GM12878 (cell line): ENCODE results near the gene SGMS1. TPM values are rescaled to one million over a fixed set of nuclear protein-coding genes. Genes with fewer than 3 reads are reported as not detected.
"Not testable (repeated sequence)": the region's sequence is repeated elsewhere in the genome, so short reads cannot be mapped to it uniquely, and the experiment has no call there.

Experiments
- ATAC-seq: fragments of 200-7000 bp; cut with Tn5 transposase; 3 replicates; pipeline ENCODE4 v1.9.1; 2020; ENCODE audit warnings: mild to moderate bottlenecking, moderate library complexity
- BruUV-seq: library from RNA; stranded (reverse); fragments of 400-500 nt; replicated peaks from 2 replicates; lab custom pipeline; 2021; lab: Mats Ljungman, UMichigan
- CTCF ChIA-PET: fragments of 300-600 bp; sonication (Branson Sonifier 250); formaldehyde crosslinking; extraction: SDS; loops from one replicate; lab custom pipeline; 2021; ENCODE audit warnings: inconsistent platforms; lab: Yijun Ruan, JAX
- POLR2A ChIA-PET: fragments of 350-600 bp; formaldehyde crosslinking; extraction: SDS; loops from one replicate; lab custom pipeline; 2021; ENCODE audit warnings: inconsistent platforms; lab: Charles Lee
- RAD21 ChIA-PET: fragments of 300-600 bp; sonication (Branson Sonifier 250); formaldehyde crosslinking; loops from one replicate; lab custom pipeline; 2023; ENCODE audit warnings: antibody characterized with exemption; ENCODE audit not compliant: unreplicated experiment; lab: Charles Lee
- SMC1A ChIA-PET: fragments of 300-600 bp; sonication (Branson Sonifier 250); formaldehyde crosslinking; loops from one replicate; lab custom pipeline; 2023; ENCODE audit not compliant: unreplicated experiment, uncharacterized antibody; lab: Charles Lee
- DNase-seq: peaks from one replicate; pipeline ENCODE4 v3.0.0-alpha.2; 2011; ENCODE audit warnings: low read depth, low spot score
- FAIRE-seq: peaks from 3 replicates; lab custom pipeline; 2011; peaks lifted over from hg19 to GRCh38; lab: Jason Lieb, UNC
- H2AFZ ChIP-seq: 2 replicates; pipeline ENCODE4 v1.6.0; 2011; ENCODE audit warnings: low read depth, low read length, control low read depth; ENCODE audit not compliant: control insufficient read depth
- H3K27ac ChIP-seq: 2 replicates; pipeline ENCODE4 v1.5.1; 2011; ENCODE audit warnings: control low read depth; ENCODE audit not compliant: control insufficient read depth, insufficient read depth
- H3K27me3 ChIP-seq, 2 experiments: replicated peaks in 1 of 2; 2 replicates each; pipeline versions ENCODE4 v1.6.0 to v1.6.1; 2011; ENCODE audit warnings: low read length in 1 of 2; ENCODE audit not compliant: control insufficient read depth in 2 of 2, insufficient read depth in 2 of 2
- H3K36me3 ChIP-seq, 2 experiments: 2 replicates each; pipeline ENCODE4 v1.5.1; 2011; ENCODE audit warnings: low read length in 1 of 2; ENCODE audit not compliant: control insufficient read depth in 2 of 2, insufficient read depth in 2 of 2
- H3K4me1 ChIP-seq: 2 replicates; pipeline ENCODE4 v1.6.1; 2011; ENCODE audit warnings: mild to moderate bottlenecking, low read length, moderate library complexity, mixed read lengths; ENCODE audit not compliant: control insufficient read depth, insufficient read depth
- H3K4me2 ChIP-seq: 2 replicates; pipeline ENCODE4 v1.6.0; 2011; ENCODE audit warnings: control low read depth; ENCODE audit not compliant: control insufficient read depth, insufficient read depth
- H3K4me3 ChIP-seq: fragments of 200-600 bp; sonication (generic); 2 replicates; pipeline ENCODE4 v1.5.1; 2016
- H3K79me2 ChIP-seq: 2 replicates; pipeline ENCODE4 v1.6.0; 2011; ENCODE audit warnings: low read length; ENCODE audit not compliant: control insufficient read depth, insufficient read depth
- H3K9ac ChIP-seq: 2 replicates; pipeline ENCODE4 v1.8.0; 2011; ENCODE audit warnings: low read length, control low read depth, mixed read lengths; ENCODE audit not compliant: control insufficient read depth, insufficient read depth
- H3K9me3 ChIP-seq: replicated peaks from 3 replicates; pipeline ENCODE4 v1.5.1; 2011; ENCODE audit warnings: mild to moderate bottlenecking, low read length; ENCODE audit not compliant: control insufficient read depth, insufficient read depth
- H4K20me1 ChIP-seq: 2 replicates; pipeline ENCODE4 v1.6.0; 2011; ENCODE audit not compliant: control insufficient read depth, insufficient read depth
- ATF2 ChIP-seq: IDR thresholded peaks from 2 replicates; pipeline ENCODE4 v1.6.1; 2012; ENCODE audit warnings: low read length, inconsistent platforms
- REST ChIP-seq: IDR thresholded peaks from 2 replicates; pipeline ENCODE4 v1.6.1; 2012; ENCODE audit warnings: mild to moderate bottlenecking, low read depth, low read length
- SRF ChIP-seq, 2 experiments: IDR thresholded peaks; 2 replicates each; pipeline ENCODE4 v1.6.1; 2011; ENCODE audit warnings: low read depth in 2 of 2, low read length in 2 of 2, mild to moderate bottlenecking in 1 of 2, moderate library complexity in 1 of 2
- WGBS: methylation state at CpG from one replicate; pipeline ENCODE4 v1.1.6; 2016; ENCODE audit warnings: low lambda C conversion rate; ENCODE audit not compliant: insufficient replicate concordance, insufficient coverage; ENCODE audit errors: missing lambda C conversion rate; 5-methylcytosine and 5-hydroxymethylcytosine counted together
- in situ Hi-C: fragments of 300-500 bp; cut with MboI; formaldehyde crosslinking; loops from 9 replicates; pipeline ENCODE4 v1.14.3; 2018; ENCODE audit warnings: mixed read lengths
- intact Hi-C: fragments of 100-400 bp; cut with micrococcal nuclease; formaldehyde crosslinking; loops from one replicate; pipeline ENCODE4 v1.14.2; 2022; ENCODE audit not compliant: unreplicated experiment
- polyA plus RNA-seq, 11 experiments: library from polyadenylated mRNA; depleted of rRNA in 4 of 11; unstranded in 6 of 11; stranded (reverse) in 5 of 11; fragments of >200 nt; fragmentation: Nextera tagmentation in 4 of 11; fragmentation: Illumina TruSeq in 1 of 11; extraction: Ambion mirVana in 4 of 11; extraction: Trizol in 1 of 11; gene quantifications; 1 replicate in 1 of 11; 2 replicates in 10 of 11; pipeline versions ENCODE4 v1.2.1 to v1.2.3, GENCODE V29; 2011 to 2016; ENCODE audit warnings: inconsistent platforms in 2 of 11, missing spikeins in 2 of 11, low read depth in 1 of 11
- total RNA-seq, 4 experiments: library from RNA; depleted of rRNA in 3 of 4; stranded (reverse); fragments of >200 nt in 3 of 4; fragmentation: Illumina TruSeq in 1 of 4; extraction: Trizol in 1 of 4; gene quantifications; 2 replicates each; pipeline versions ENCODE4 v1.2.1 to v1.2.3, GENCODE V29; 2013 to 2021

SGMS1 gene
- total and polyA plus RNA-seq, 10 of the 15 experiments (the other 5 are each of a cell fraction or from before 2014, with no cell fraction given), result 1.4 to 14.5 (median 4.9) TPM

GRCh38 chr10:50534748-50535376 is 88.9 kb downstream of the SGMS1 start:
- BruUV-seq, H3K27ac ChIP-seq, H4K20me1 ChIP-seq, ATAC-seq, H3K36me3 ChIP-seq, H3K4me2 ChIP-seq, DNase-seq, in situ Hi-C loops, H3K9me3 ChIP-seq, H3K4me3 ChIP-seq, H3K27me3 ChIP-seq, intact Hi-C loops, H3K9ac ChIP-seq, FAIRE-seq, H2AFZ ChIP-seq: not testable (repeated sequence)
- Histone ChIP-seq H3K79me2 (peaks cover 14% of the 10 kb centered on the region), H3K4me1 (peaks cover 16% of the 10 kb centered on the region)
- ChIA-PET SMC1A (interaction anchor here (1.1 to 5.7 kb wide), 9 partner anchors 9 to 74 kb away, joined by 3 to 50 read pairs (median 5); no protein-coding TSS in a partner anchor), RAD21 (interaction anchor here (1.1 to 1.2 kb wide), 4 partner anchors 22 to 153 kb away, joined by 3 to 8 read pairs (median 5); no protein-coding TSS in a partner anchor), POLR2A (interaction anchor here (1.0 kb wide), 1 partner anchor 9 kb away, joined by 3 read pairs; no protein-coding TSS in a partner anchor), CTCF (interaction anchor here (1.2 to 5.1 kb wide), 3 partner anchors 9 to 81 kb away, joined by 5 to 23 read pairs (median 5); no protein-coding TSS in a partner anchor)
- WGBS, result 91% methylated on average over 5 of the region's 5 CpGs

- Histone ChIP-seq H3K79me2 (peaks cover 2% of the 10 kb centered on the region), H3K36me3 (no peaks in the 10 kb centered on the region), H3K4me3 (no peak overlapping the region), H3K9ac (no peak overlapping the region), H4K20me1 (no peaks in the 10 kb centered on the region), H2AFZ (no peak overlapping the region), H3K27me3 (no peaks in the 10 kb centered on the region), H3K9me3 (no peaks in the 10 kb centered on the region), H3K4me1 (peaks cover under 1% of the 10 kb centered on the region; the same call in 1 of the 2 replicates), H3K4me2 (no peak overlapping the region), H3K27ac (no peak overlapping the region)
- CTCF ChIA-PET, result interaction anchor here (0.6 to 1.7 kb wide), 5 partner anchors 12 to 87 kb away, joined by 3 to 4 read pairs (median 3); no protein-coding TSS in a partner anchor
- TF ChIP-seq REST (no peak), ATF2 (no peak), SRF (IDR thresholded peaks at IDR 0.05; ENCODE audit: low read depth in 2 of 2, low read length in 2 of 2) (no peak)
- SMC1A ChIA-PET, result interaction anchor here (0.8 to 1.9 kb wide), 6 partner anchors 10 to 92 kb away, joined by 3 to 7 read pairs (median 3); no protein-coding TSS in a partner anchor
- in situ Hi-C loops, result no loop called here
- POLR2A ChIA-PET, result interaction anchor here (1.0 kb wide), 1 partner anchor 21 kb away, joined by 4 read pairs; no protein-coding TSS in a partner anchor
- DNase-seq (no peak), ATAC-seq (no peak), FAIRE-seq (no peak)
- no TSS peak for BruUV-seq
- 84% methylated on average over 1 of the region's 1 CpG for WGBS
- intact Hi-C loops, result no loop called here
- RAD21 ChIA-PET, result interaction anchor here (1.1 kb wide), 1 partner anchor 20 kb away, joined by 3 read pairs; no protein-coding TSS in a partner anchor
Measured at GRCh38 chr10:50533296-50533695, 90.5 kb downstream of the SGMS1 start.
